K562 (cell line): ENCODE measurements around the gene SIGLEC14. TPM values are rescaled to one million over a fixed set of nuclear protein-coding genes. Genes with fewer than 3 reads are reported as not detected.

ENCODE experiments used
- CBX1 ChIP-seq: sonication (generic); IDR thresholded peaks from 2 replicates; pipeline ENCODE4 v1.6.1; 2016; ENCODE audit warnings: antibody characterized with exemption, low read depth, mild to moderate bottlenecking
- ESRRA ChIP-seq: fragments of 450-650 bp; IDR thresholded peaks from 2 replicates; pipeline ENCODE4 v1.6.1; 2014; ENCODE audit warnings: low read depth, mild to moderate bottlenecking, moderate library complexity, borderline replicate concordance
- FOXO4 ChIP-seq: fragments of 450-650 bp; formaldehyde crosslinking; IDR thresholded peaks from 2 replicates; pipeline ENCODE4 v1.4.0; 2020; ENCODE audit warnings: mild to moderate bottlenecking, moderate library complexity
- FOXP4 ChIP-seq: sonication (generic); formaldehyde crosslinking; IDR thresholded peaks from 2 replicates; pipeline ENCODE4 v1.8.0; 2022; ENCODE audit warnings: mild to moderate bottlenecking, missing genetic modification reagents, borderline replicate concordance
- MCM7 ChIP-seq, 2 experiments: fragments of 450-650 bp; IDR thresholded peaks; 2 replicates each; pipeline ENCODE4 v1.6.1; 2016 to 2018
- MYC ChIP-seq, 2 experiments: fragments of 250-450 bp in 1 of 2; sonication (Bioruptor Pico) in 1 of 2; IDR thresholded peaks; 2 replicates each; pipeline versions ENCODE4 v1.5.1 to v1.6.1; 2012 to 2021; ENCODE audit warnings: low read depth in 2 of 2, borderline replicate concordance in 1 of 2, improper control_type of control experiment in 1 of 2, low read length in 1 of 2, mild to moderate bottlenecking in 1 of 2, moderate library complexity in 1 of 2
- NFYB ChIP-seq: IDR thresholded peaks from 2 replicates; pipeline ENCODE4 v1.6.1; 2011; ENCODE audit warnings: mild to moderate bottlenecking, moderate library complexity; ENCODE audit not compliant: insufficient read length; ENCODE audit errors: extremely low read depth
- POLR2AphosphoS2 ChIP-seq: IDR thresholded peaks from 2 replicates; pipeline ENCODE4 v1.6.1; 2012; ENCODE audit warnings: low read length, improper control_type of control experiment
- SMARCB1 ChIP-seq: IDR thresholded peaks from 2 replicates; pipeline ENCODE4 v1.6.1; 2011; ENCODE audit warnings: improper control_type of control experiment, low read depth; ENCODE audit not compliant: insufficient read length
- TCFL5 ChIP-seq: fragments of 250-450 bp; sonication (Bioruptor Pico); conservative IDR thresholded peaks from 2 replicates; pipeline ENCODE4 v1.6.1; 2021; ENCODE audit warnings: mild to moderate bottlenecking, moderate library complexity, matching md5 sums
- THRB ChIP-seq: fragments of 450-650 bp; formaldehyde crosslinking; conservative IDR thresholded peaks from 2 replicates; pipeline ENCODE4 v1.4.0; 2022; ENCODE audit warnings: mild to moderate bottlenecking, missing genetic modification characterization
- TOE1 ChIP-seq, 2 experiments: fragments of 450-650 bp in 1 of 2; sonication (generic) in 1 of 2; formaldehyde crosslinking in 1 of 2; IDR thresholded peaks; 2 replicates each; pipeline versions ENCODE4 v1.7.1 to v1.8.0; 2016 to 2022; ENCODE audit warnings: borderline replicate concordance in 2 of 2, mild to moderate bottlenecking in 2 of 2, antibody characterized with exemption in 1 of 2, inconsistent platforms in 1 of 2, low read depth in 1 of 2, missing genetic modification reagents in 1 of 2, moderate library complexity in 1 of 2
- TRIM25 ChIP-seq: fragments of 450-650 bp; IDR thresholded peaks from 2 replicates; pipeline ENCODE4 v1.7.0; 2016; ENCODE audit warnings: borderline replicate concordance
- ZBTB43 ChIP-seq: sonication (generic); formaldehyde crosslinking; IDR thresholded peaks from 2 replicates; pipeline ENCODE4 v1.8.0; 2023; ENCODE audit warnings: mild to moderate bottlenecking, missing genetic modification reagents
- ZNF134 ChIP-seq: fragments of 250-450 bp; sonication (Bioruptor Pico); conservative IDR thresholded peaks from 2 replicates; pipeline ENCODE4 v1.4.0; 2020
- ZNF253 ChIP-seq: fragments of 250-450 bp; sonication (Bioruptor Pico); conservative IDR thresholded peaks from 2 replicates; pipeline ENCODE4 v1.6.1; 2021; ENCODE audit warnings: mild to moderate bottlenecking
- ZNF766 ChIP-seq: fragments of 200-800 bp; sonication (Bioruptor generic); conservative IDR thresholded peaks from 2 replicates; pipeline ENCODE4 v1.6.1; 2016; ENCODE audit warnings: missing genetic modification characterization, missing compliant biosample characterization
- ZSCAN32 ChIP-seq: fragments of 450-650 bp; formaldehyde crosslinking; IDR thresholded peaks from 2 replicates; pipeline ENCODE4 v1.4.0; 2020; ENCODE audit warnings: mild to moderate bottlenecking, moderate library complexity
- polyA plus RNA-seq, 8 experiments: library from polyadenylated mRNA; depleted of rRNA in 4 of 8; stranded (reverse) in 5 of 8; unstranded in 3 of 8; fragments of >200 nt; fragmentation: Nextera tagmentation in 2 of 8; fragmentation: Illumina TruSeq in 1 of 8; extraction: Ambion mirVana in 2 of 8; extraction: Trizol in 1 of 8; gene quantifications; 2 replicates each; pipeline versions ENCODE4 v1.2.1 to v1.2.3, GENCODE V29; 2011 to 2014; ENCODE audit warnings: inconsistent platforms in 1 of 8, missing spikeins in 1 of 8
- total RNA-seq, 7 experiments: library from RNA; depleted of rRNA in 6 of 7; stranded (reverse); fragments of >200 nt in 6 of 7; fragmentation: Illumina TruSeq in 2 of 7; extraction: Trizol in 2 of 7; gene quantifications; 2 replicates each; pipeline versions ENCODE4 v1.2.1 to v1.2.3, GENCODE V29; 2011 to 2021; ENCODE audit warnings: low replicate concordance in 1 of 7

SIGLEC14 gene
- total and polyA plus RNA-seq, 9 of the 15 experiments (the other 6 are each of a cell fraction or from before 2014, with no cell fraction given) = not detected

- TF ChIP-seq FOXP4 = peak; percentile 93; the same call in 1 of the 2 replicates
- TF ChIP-seq THRB (CRISPR knock-in tag) = no peak
- peak; percentile 53; the same call in 1 of the 2 replicates for TF ChIP-seq MYC (IDR thresholded peaks at IDR 0.05; ENCODE audit: low read depth, low read length)
- TF ChIP-seq MYC (CRISPR knock-in tag; IDR thresholded peaks at IDR 0.05; ENCODE audit: borderline replicate concordance, low read depth) = no peak
- TF ChIP-seq SMARCB1 = no peak
- TF ChIP-seq CBX1 = no peak
- TF ChIP-seq ESRRA = peak; percentile 34; the same call in 1 of the 2 replicates
- TF ChIP-seq FOXO4 (CRISPR knock-in tag) = no peak
- TF ChIP-seq TCFL5 = 0 out of 2 replicates have a peak, but pooled peaks have one; percentile 24
- peak; percentile 50; the same call in 1 of the 2 replicates for TF ChIP-seq TOE1 (IDR thresholded peaks at IDR 0.05; ENCODE audit: borderline replicate concordance)
- TF ChIP-seq TOE1 (CRISPR knock-in tag; IDR thresholded peaks at IDR 0.05; ENCODE audit: borderline replicate concordance, low read depth) = peak; percentile 95
- TF ChIP-seq POLR2AphosphoS2 = no peak
- no peak for TF ChIP-seq ZNF134 (CRISPR knock-in tag)
- TF ChIP-seq ZNF766 (CRISPR knock-in tag) = peak; percentile 94
- peak; percentile 83 for TF ChIP-seq ZBTB43
- TF ChIP-seq ZNF253 (CRISPR knock-in tag) = no peak
- no peak for TF ChIP-seq ZSCAN32 (CRISPR knock-in tag)
- no peak for TF ChIP-seq MCM7 (IDR thresholded peaks at IDR 0.05)
- no peak for TF ChIP-seq TRIM25
- TF ChIP-seq NFYB = no peak
These were observed 38.6 kb downstream of the SIGLEC14 start (continued) for GRCh38 chr19:51607920-51608562.
